Osteoblast (primary cell): Measurements from ENCODE around the gene CYRIA. TPM values are rescaled to one million over a fixed set of nuclear protein-coding genes. Genes with fewer than 3 reads are reported as not detected.

ENCODE experiments used
- DNase-seq: peaks from one replicate; pipeline ENCODE4 v3.0.0; 2011; ENCODE audit warnings: low spot score, mixed read lengths; ENCODE audit not compliant: insufficient read length; ENCODE audit errors: missing footprints
- H2AFZ ChIP-seq: 2 replicates; pipeline ENCODE4 v1.6.0; 2011; ENCODE audit warnings: mild to moderate bottlenecking, low read length
- H3K27ac ChIP-seq: 2 replicates; pipeline ENCODE4 v1.5.1; 2011; ENCODE audit warnings: mild to moderate bottlenecking, low read depth, low read length, moderate library complexity
- H3K27me3 ChIP-seq: 2 replicates; pipeline ENCODE4 v1.6.0; 2012; ENCODE audit warnings: mild to moderate bottlenecking, control low read depth, inconsistent platforms, low read length, moderate library complexity; ENCODE audit not compliant: insufficient read depth
- H3K36me3 ChIP-seq: 2 replicates; pipeline ENCODE4 v1.5.1; 2011; ENCODE audit warnings: mild to moderate bottlenecking, low read length, control low read depth, moderate library complexity; ENCODE audit not compliant: insufficient read depth
- H3K4me1 ChIP-seq: 2 replicates; pipeline ENCODE4 v1.5.1; 2011; ENCODE audit warnings: mild to moderate bottlenecking, low read length, control low read depth, moderate library complexity; ENCODE audit not compliant: insufficient read depth
- H3K4me2 ChIP-seq: 2 replicates; pipeline ENCODE4 v1.6.0; 2011; ENCODE audit warnings: mild to moderate bottlenecking, low read length; ENCODE audit not compliant: insufficient read depth
- H3K4me3 ChIP-seq: fragments of 200-600 bp; sonication (generic); 3 replicates; pipeline ENCODE4 v1.5.1; 2012; ENCODE audit warnings: mild to moderate bottlenecking, low read length, inconsistent platforms; ENCODE audit not compliant: insufficient read depth
- H3K79me2 ChIP-seq: 2 replicates; pipeline ENCODE4 v1.6.0; 2012; ENCODE audit warnings: mild to moderate bottlenecking, low read length, control low read depth, inconsistent platforms; ENCODE audit not compliant: insufficient read depth
- H3K9me3 ChIP-seq: 2 replicates; pipeline ENCODE4 v1.5.1; 2011; ENCODE audit warnings: low read depth, low read length, control low read depth
- H4K20me1 ChIP-seq: 2 replicates; pipeline ENCODE4 v1.6.0; 2012; ENCODE audit warnings: mild to moderate bottlenecking, low read length, control low read depth; ENCODE audit not compliant: insufficient read depth
- total RNA-seq: library from RNA; depleted of rRNA; stranded (reverse); fragments of >200 nt; gene quantifications from 2 replicates; pipeline ENCODE4 v1.2.3, GENCODE V29; 2012
- TF ChIP-seq, protein P1 (sequence below): IDR thresholded peaks from 2 replicates; pipeline ENCODE4 v1.5.1; 2011; ENCODE audit warnings: mild to moderate bottlenecking, low read depth, low read length, moderate library complexity; ENCODE audit errors: extremely low read depth

Gene CYRIA
- total RNA-seq, 1 donor = 2.2 TPM

DNA sequence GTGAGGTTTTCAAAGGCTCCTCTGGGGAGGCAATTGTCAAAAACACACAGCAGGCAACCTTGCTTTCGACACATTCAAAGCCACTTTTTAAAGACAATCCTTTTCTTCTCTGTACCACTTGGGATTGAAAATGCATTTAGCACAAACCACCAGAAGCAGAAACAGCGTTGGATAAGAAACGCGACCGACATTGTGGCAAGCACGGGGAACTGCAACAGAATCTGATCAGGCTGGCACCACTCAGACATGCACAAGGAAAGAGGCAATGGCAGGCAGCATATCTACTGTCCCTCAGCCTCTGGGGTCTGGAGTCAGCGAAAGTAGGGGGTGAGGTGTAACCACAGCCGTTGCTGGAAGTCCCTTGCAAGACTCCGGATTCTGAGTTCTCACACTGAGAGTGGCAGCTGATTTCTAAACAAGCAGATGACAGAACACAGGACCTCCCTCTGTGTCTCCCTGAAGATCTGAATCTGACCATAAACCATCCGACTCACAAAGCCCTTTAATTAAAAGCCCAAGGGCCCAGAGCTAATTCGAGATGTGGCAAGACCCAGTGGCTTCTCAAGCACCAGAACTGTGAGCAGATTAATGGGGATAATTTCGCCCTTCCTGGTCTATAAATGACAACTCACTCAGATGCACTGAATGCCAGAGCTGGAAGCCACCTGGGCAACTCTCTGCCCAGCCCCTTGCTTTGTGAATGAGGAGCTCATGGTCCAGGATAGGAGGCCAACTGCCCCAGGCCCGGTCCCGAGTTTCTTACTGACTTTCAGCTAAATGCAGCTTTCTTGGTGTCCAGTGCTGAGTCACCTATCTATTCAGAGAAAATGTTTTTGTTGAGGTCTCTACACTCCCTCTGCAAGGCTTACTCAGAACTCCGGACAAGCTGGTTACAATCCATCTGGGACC lies 29.6 kb downstream of the CYRIA start:
- TF ChIP-seq, protein P1, sequence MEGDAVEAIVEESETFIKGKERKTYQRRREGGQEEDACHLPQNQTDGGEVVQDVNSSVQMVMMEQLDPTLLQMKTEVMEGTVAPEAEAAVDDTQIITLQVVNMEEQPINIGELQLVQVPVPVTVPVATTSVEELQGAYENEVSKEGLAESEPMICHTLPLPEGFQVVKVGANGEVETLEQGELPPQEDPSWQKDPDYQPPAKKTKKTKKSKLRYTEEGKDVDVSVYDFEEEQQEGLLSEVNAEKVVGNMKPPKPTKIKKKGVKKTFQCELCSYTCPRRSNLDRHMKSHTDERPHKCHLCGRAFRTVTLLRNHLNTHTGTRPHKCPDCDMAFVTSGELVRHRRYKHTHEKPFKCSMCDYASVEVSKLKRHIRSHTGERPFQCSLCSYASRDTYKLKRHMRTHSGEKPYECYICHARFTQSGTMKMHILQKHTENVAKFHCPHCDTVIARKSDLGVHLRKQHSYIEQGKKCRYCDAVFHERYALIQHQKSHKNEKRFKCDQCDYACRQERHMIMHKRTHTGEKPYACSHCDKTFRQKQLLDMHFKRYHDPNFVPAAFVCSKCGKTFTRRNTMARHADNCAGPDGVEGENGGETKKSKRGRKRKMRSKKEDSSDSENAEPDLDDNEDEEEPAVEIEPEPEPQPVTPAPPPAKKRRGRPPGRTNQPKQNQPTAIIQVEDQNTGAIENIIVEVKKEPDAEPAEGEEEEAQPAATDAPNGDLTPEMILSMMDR = peak; percentile 25
- peaks cover 23% of the 10 kb centered on the region for H3K4me1 ChIP-seq
- H2AFZ ChIP-seq = peak overlapping the region; percentile 86

DNA sequence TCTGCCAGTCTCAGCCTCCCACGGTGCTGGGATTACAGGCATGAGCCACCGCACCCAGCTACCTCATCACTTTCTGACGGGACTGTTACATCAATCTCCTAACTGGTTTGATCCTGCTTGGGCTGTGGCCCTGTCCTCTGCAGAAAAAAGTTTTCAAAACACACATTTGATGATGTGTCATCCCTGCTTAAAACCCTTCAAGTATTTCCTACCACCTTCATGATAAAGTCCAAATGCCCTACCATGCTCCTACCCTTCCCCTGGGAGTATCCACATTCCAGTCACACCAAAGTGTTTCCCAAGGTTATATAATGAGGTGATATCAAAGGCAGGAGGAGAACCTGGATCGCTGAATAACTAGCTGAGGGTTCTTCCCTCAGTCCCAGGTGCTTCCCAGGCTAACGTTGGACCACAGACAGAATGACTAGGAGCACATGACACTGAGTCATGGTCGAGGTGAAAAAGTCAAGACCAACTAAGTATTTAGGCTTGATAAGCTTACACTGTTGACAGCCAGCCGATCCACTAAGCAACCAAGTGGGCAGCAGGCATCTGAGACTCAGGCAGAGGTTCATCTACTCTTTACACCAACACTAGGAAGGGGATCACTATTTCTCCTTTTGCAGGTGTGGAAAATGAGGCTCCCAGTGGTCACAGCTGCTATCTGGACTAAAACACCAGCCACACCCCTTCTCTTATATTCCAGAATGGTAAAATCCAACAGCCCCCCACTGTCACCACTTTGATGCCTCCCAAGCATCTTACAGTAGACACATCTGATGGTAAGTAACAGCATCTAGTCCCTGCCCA lies 31.8 kb downstream of the CYRIA start:
- Histone ChIP-seq H3K27me3 (peaks cover 2% of the 10 kb centered on the region), H3K36me3 (no peaks in the 10 kb centered on the region), H3K4me1 (peaks cover 23% of the 10 kb centered on the region), H4K20me1 (no peaks in the 10 kb centered on the region), H3K79me2 (no peaks in the 10 kb centered on the region), H3K9me3 (no peaks in the 10 kb centered on the region), H2AFZ (no peak overlapping the region), H3K27ac (peak overlapping the region; percentile 64), H3K4me2 (peak overlapping the region; percentile 31), H3K4me3 (no peak overlapping the region)
- TF ChIP-seq, protein P1 = no peak
- no peak for DNase-seq

More for the DNA sequence above, 29.6 kb downstream of the CYRIA start:
- peak overlapping the region; percentile 19 for H3K4me3 ChIP-seq
- no peaks in the 10 kb centered on the region for H4K20me1 ChIP-seq
- peak; percentile 72 for DNase-seq
- no peaks in the 10 kb centered on the region for H3K36me3 ChIP-seq
- peak overlapping the region; percentile 62 for H3K27ac ChIP-seq
- H3K79me2 ChIP-seq = no peaks in the 10 kb centered on the region
- H3K4me2 ChIP-seq = peak overlapping the region; percentile 56
- H3K27me3 ChIP-seq = no peaks in the 10 kb centered on the region
- H3K9me3 ChIP-seq = no peaks in the 10 kb centered on the region

DNA sequence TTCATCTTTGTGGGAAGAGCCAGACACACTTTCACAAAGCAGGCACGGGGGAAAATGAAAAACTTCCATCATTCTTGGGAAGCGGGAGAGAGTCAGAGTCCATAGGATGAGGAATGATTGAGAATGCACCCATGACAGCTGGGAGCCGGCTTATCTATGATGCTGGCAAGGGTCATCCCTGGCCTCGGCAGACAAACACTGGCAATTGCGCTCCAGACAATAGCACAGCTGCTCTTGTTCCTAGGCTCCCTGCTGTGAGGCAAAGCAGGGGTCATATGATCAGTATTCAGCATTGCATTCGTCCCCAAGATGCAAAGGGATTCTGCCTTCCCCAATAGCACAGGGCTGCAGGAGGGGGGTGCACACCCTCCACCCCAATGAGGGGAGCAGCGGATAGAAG lies 33.0 kb downstream of the CYRIA start:
- Histone ChIP-seq H3K4me3 (no peak overlapping the region), H4K20me1 (no peaks in the 10 kb centered on the region), H2AFZ (no peak overlapping the region), H3K36me3 (no peaks in the 10 kb centered on the region), H3K9me3 (no peaks in the 10 kb centered on the region), H3K27ac (no peak overlapping the region), H3K4me2 (no peak overlapping the region), H3K27me3 (peaks cover 2% of the 10 kb centered on the region), H3K79me2 (no peaks in the 10 kb centered on the region), H3K4me1 (peaks cover 23% of the 10 kb centered on the region)
- DNase-seq = no peak
- TF ChIP-seq, protein P1 = no peak

DNA sequence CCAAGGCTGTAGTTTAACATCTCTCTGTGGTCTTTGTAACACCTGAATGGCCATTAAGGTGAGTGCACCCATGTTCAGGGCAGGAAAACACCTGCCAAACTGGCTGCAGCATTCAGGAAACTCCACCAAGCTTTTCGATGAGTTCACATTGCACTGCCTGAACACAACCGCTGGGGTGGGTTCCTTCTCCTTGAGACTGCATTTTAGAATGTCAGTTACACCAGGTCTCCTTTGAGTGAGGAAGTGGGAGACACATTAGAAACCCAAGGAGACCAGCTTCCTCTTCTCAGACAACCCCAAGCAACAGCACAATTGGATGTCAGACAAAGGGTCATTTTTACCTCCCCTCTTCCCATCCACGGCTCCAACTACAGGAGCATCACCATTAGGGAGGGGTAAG lies 35.2 kb downstream of the CYRIA start:
- Histone ChIP-seq H2AFZ (no peak overlapping the region), H3K27ac (no peak overlapping the region), H4K20me1 (no peaks in the 10 kb centered on the region), H3K27me3 (peaks cover 2% of the 10 kb centered on the region), H3K36me3 (no peaks in the 10 kb centered on the region), H3K79me2 (no peaks in the 10 kb centered on the region), H3K4me3 (no peak overlapping the region), H3K9me3 (no peaks in the 10 kb centered on the region), H3K4me1 (peaks cover 14% of the 10 kb centered on the region), H3K4me2 (no peak overlapping the region)
- TF ChIP-seq, protein P1 = no peak
- no peak for DNase-seq
